Thyroid gland (tissue), 4 donors: ENCODE measurements around the gene UVSSA.

Source experiments
- POLR2A ChIP-seq, 2 donors: fragments of 450-650 bp; IDR thresholded peaks; one replicate each; pipeline ENCODE4 v1.6.1; 2017; ENCODE audit warnings: antibody characterized with exemption in 2 of 2, mild to moderate bottlenecking in 2 of 2, moderate library complexity in 1 of 2
- TF ChIP-seq, protein P1 (sequence below), 6 experiments: fragments of 200-600 bp in 3 of 6; fragments of 450-650 bp in 3 of 6; sonication (generic) in 3 of 6; IDR thresholded peaks; one replicate each; pipeline ENCODE4 v1.5.1; 2016 to 2019; ENCODE audit warnings: antibody characterized with exemption in 6 of 6, mild to moderate bottlenecking in 2 of 6, inconsistent platforms in 1 of 6, moderate library complexity in 1 of 6

DNA sequence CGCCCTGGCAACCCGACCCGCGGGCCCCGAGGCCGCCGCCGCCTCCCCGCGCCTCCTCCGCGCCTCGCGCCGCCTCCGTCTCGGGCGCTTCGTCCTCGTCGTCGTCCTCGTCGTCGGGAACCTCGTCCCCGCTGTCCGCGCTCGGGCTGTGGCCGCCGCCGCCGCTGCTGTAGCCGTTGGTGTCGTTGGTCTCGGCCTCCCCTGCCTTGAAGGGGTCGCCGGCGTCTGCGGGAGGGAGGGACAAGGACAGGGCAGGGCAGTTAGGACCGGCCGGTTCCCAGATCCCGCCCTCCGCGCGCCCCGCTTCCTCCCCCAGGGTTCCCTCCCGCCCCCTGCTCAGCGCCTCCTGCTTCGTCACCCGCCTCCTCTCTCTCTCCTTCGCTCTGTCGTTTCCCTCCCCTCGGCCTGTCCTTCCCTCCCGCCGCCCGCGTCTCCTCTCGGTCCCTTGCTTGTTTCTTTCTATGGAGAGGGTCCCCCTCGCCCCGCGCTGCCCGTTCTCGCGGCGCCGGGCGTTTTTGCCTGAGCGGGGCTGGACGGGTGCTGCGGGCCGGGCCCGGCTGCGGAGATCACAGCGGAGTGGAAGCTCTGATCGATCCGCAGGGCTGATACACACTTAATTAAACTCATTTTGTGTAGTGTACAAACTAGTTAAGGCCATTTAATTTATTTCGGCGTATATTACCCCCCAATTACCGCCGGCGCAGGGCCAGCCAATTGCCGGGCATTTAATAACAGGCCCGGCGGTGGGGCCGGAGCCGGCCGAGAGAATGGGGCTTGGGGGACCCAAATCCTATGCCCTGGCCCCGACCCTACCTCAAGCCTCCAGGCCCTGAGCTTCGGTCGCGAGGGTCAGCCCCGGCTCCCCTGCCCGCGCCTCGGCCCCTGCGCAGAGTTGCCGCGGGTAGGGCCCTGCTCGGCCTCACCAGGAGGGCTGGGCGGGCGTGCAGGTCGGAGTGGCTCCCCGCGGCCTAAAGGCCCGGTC is 56.9 kb downstream of the UVSSA start:
- TF ChIP-seq, protein P1, sequence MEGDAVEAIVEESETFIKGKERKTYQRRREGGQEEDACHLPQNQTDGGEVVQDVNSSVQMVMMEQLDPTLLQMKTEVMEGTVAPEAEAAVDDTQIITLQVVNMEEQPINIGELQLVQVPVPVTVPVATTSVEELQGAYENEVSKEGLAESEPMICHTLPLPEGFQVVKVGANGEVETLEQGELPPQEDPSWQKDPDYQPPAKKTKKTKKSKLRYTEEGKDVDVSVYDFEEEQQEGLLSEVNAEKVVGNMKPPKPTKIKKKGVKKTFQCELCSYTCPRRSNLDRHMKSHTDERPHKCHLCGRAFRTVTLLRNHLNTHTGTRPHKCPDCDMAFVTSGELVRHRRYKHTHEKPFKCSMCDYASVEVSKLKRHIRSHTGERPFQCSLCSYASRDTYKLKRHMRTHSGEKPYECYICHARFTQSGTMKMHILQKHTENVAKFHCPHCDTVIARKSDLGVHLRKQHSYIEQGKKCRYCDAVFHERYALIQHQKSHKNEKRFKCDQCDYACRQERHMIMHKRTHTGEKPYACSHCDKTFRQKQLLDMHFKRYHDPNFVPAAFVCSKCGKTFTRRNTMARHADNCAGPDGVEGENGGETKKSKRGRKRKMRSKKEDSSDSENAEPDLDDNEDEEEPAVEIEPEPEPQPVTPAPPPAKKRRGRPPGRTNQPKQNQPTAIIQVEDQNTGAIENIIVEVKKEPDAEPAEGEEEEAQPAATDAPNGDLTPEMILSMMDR (IDR thresholded peaks at IDR 0.05) = no peak
- no peak for TF ChIP-seq POLR2A (IDR thresholded peaks at IDR 0.05)
